Endothelial cell of umbilical vein (primary cell): ENCODE measurements around the gene PRDM8.

Experiments used
- GATA2 ChIP-seq: IDR thresholded peaks from 2 replicates; pipeline ENCODE4 v1.7.0; 2011; ENCODE audit warnings: low read depth, mild to moderate bottlenecking, moderate library complexity, mixed read lengths, low read length; ENCODE audit not compliant: insufficient read length, insufficient read depth
- TF ChIP-seq, protein P1 (sequence below), 2 donors: IDR thresholded peaks; 1 replicate in 1 of 2; 2 replicates in 1 of 2; pipeline ENCODE4 v1.5.1; 2011; ENCODE audit warnings: low read length in 2 of 2, mild to moderate bottlenecking in 2 of 2, moderate library complexity in 2 of 2, control low read depth in 1 of 2, inconsistent platforms in 1 of 2, low read depth in 1 of 2; ENCODE audit not compliant: insufficient read depth in 1 of 2; ENCODE audit errors: extremely low read depth in 1 of 2

DNA sequence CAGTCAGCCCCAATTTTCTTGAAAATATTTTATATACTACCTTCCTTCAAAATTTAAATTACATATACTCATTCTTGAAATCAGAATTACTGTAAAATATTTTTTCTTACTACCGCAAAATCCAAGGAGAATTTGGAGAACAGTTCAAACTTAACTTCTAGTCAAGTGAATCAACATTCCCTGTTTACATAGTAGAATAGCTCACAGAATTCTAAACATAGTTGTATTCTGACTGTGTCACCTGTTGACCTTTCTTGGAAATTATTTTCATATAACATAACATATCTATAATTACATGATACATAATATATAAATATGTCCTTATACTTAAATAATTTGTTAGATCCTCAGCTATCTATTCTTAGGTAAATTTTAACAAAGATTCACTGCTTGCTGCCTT is 38.1 kb downstream of the PRDM8 start:
- TF ChIP-seq, protein P1, sequence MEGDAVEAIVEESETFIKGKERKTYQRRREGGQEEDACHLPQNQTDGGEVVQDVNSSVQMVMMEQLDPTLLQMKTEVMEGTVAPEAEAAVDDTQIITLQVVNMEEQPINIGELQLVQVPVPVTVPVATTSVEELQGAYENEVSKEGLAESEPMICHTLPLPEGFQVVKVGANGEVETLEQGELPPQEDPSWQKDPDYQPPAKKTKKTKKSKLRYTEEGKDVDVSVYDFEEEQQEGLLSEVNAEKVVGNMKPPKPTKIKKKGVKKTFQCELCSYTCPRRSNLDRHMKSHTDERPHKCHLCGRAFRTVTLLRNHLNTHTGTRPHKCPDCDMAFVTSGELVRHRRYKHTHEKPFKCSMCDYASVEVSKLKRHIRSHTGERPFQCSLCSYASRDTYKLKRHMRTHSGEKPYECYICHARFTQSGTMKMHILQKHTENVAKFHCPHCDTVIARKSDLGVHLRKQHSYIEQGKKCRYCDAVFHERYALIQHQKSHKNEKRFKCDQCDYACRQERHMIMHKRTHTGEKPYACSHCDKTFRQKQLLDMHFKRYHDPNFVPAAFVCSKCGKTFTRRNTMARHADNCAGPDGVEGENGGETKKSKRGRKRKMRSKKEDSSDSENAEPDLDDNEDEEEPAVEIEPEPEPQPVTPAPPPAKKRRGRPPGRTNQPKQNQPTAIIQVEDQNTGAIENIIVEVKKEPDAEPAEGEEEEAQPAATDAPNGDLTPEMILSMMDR (IDR thresholded peaks at IDR 0.05; ENCODE audit: extremely low read depth in 1 of 2, insufficient read depth in 1 of 2, low read depth in 1 of 2, low read length in 2 of 2) = no peak
- TF ChIP-seq GATA2 = no peak
